Activated CD8-positive, alpha-beta T cell treated with anti-CD3 and anti-CD28 coated beads for 36 hours (primary cell): ENCODE measurements around the gene MED31. TPM values are rescaled to one million over a fixed set of nuclear protein-coding genes. Genes with fewer than 3 reads are reported as not detected.
"Not testable (repeated sequence)": the region's sequence is repeated elsewhere in the genome, so short reads cannot be mapped to it uniquely, and the experiment has no call there.

Experiments
- ATAC-seq: fragments of 200-7000 bp; cut with Tn5 transposase; one replicate; pipeline ENCODE4 v1.10.0; 2021; ENCODE audit warnings: mild to moderate bottlenecking, moderate library complexity
- CTCF ChIA-PET: fragments of 350-600 bp; sonication (Branson Sonifier 250); formaldehyde crosslinking; loops from one replicate; lab custom pipeline; 2021; ENCODE audit warnings: antibody characterized with exemption; lab: Charles Lee
- POLR2A ChIA-PET: fragments of 350-600 bp; sonication (Branson Sonifier 250); formaldehyde crosslinking; loops from one replicate; lab custom pipeline; 2021; ENCODE audit warnings: antibody characterized with exemption; lab: Charles Lee
- DNase-seq: peaks from one replicate; pipeline ENCODE4 v3.0.0-alpha.2; 2020
- H3K27ac Mint-ChIP-seq: one replicate; pipeline ENCODE4 v1.8.0; 2021; ENCODE audit warnings: mild to moderate bottlenecking, mixed read lengths
- H3K27me3 Mint-ChIP-seq: one replicate; pipeline ENCODE4 v1.8.0; 2021; ENCODE audit warnings: mixed read lengths
- H3K36me3 Mint-ChIP-seq: one replicate; pipeline ENCODE4 v1.8.0; 2021; ENCODE audit warnings: low read depth, mixed read lengths
- H3K4me1 Mint-ChIP-seq: one replicate; pipeline ENCODE4 v1.8.0; 2021; ENCODE audit warnings: low read depth, mixed read lengths
- H3K4me3 Mint-ChIP-seq: one replicate; pipeline ENCODE4 v1.8.0; 2021; ENCODE audit warnings: mild to moderate bottlenecking, moderate library complexity, mixed read lengths
- H3K9me3 Mint-ChIP-seq: one replicate; pipeline ENCODE4 v1.8.0; 2021; ENCODE audit warnings: mixed read lengths
- CTCF ChIP-seq: fragments of 200-600 bp; IDR thresholded peaks from one replicate; pipeline ENCODE4 v1.8.0; 2022; ENCODE audit warnings: antibody characterized with exemption, mild to moderate bottlenecking
- intact Hi-C: fragments of 100-400 bp; cut with micrococcal nuclease; formaldehyde crosslinking; loops from one replicate; pipeline ENCODE4 v1.10.0; 2022
- total RNA-seq, 2 experiments: library from RNA; stranded (reverse); gene quantifications; one replicate each; pipeline ENCODE4 v1.2.3, GENCODE V29; 2021

MED31 gene
- total RNA-seq, 2 experiments from 2014 or later = 21.0 to 24.4 TPM

DNA sequence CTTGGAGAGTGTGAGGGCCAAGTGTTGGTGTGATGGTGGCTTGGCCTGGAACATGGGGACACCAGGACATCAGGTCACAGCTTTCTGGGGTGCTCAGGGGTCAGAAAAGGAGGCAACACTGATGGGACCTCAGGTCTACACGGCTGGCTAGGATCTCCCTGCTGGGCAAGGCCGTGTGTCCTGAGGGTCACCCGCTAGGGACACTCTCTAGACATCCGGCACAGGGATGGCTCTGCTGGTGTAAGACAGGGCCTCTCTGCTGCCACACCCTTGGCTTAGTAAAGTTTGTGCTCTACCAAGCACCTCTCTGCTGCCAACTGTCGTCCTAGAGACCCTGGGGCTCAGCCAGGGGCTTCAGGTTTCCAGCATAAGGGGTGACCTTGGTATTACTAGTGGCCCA is 45.5 kb upstream of the MED31 start:
- Mint-ChIP-seq H3K9me3 (no peaks in the 10 kb centered on the region), H3K27me3 (peaks cover 4% of the 10 kb centered on the region), H3K4me3 (no peak overlapping the region), H3K27ac (no peak overlapping the region), H3K4me1 (no peaks in the 10 kb centered on the region), H3K36me3 (no peaks in the 10 kb centered on the region)
- intact Hi-C loops = no loop called here
- ATAC-seq = no peak
- POLR2A ChIA-PET = interaction anchor here (0.8 kb wide), 1 partner anchor 64 kb away, joined by 3 read pairs; no protein-coding TSS in a partner anchor
- CTCF ChIA-PET = no interaction called here
- no peak for TF ChIP-seq CTCF
- no peak for DNase-seq

DNA sequence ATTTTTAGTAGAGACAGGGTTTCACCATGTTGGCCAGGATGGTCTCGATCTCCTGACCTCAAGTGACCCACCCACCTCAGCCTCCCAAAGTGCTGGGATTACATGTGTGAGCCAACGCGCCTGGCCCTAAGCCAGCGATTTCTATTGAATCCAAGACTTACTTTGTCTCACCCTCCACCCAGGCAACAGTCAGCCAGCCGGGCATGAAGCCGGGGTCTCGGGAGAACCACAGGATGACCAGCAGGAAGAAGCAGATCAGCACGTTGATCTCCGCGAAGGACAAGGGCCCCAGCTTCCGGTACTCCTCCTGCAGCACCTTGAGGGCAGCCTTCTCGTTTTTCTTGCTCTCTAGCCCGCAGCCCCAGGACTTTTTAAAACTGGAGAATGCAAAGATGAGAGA is 44.2 kb upstream of the MED31 start:
- no peak for ATAC-seq
- TF ChIP-seq CTCF = no peak
- Mint-ChIP-seq H3K4me3 (no peak overlapping the region), H3K27me3 (peaks cover 6% of the 10 kb centered on the region), H3K4me1 (no peaks in the 10 kb centered on the region), H3K9me3 (no peaks in the 10 kb centered on the region), H3K27ac (no peak overlapping the region), H3K36me3 (no peaks in the 10 kb centered on the region)
- ChIA-PET POLR2A (no interaction called here), CTCF (no interaction called here)
- no peak for DNase-seq
- intact Hi-C loops = no loop called here

- no peak overlapping the region for H3K27ac Mint-ChIP-seq
- H3K27me3 Mint-ChIP-seq = peaks cover 8% of the 10 kb centered on the region
- no peak for ATAC-seq
- H3K9me3 Mint-ChIP-seq = no peaks in the 10 kb centered on the region
- no peaks in the 10 kb centered on the region for H3K4me1 Mint-ChIP-seq
- POLR2A ChIA-PET = no interaction called here
- H3K36me3 Mint-ChIP-seq = no peaks in the 10 kb centered on the region
- intact Hi-C loops = no loop called here
- DNase-seq = no peak
- no peak for TF ChIP-seq CTCF
- no peak overlapping the region for H3K4me3 Mint-ChIP-seq
- CTCF ChIA-PET = no interaction called here
These were observed 43.6 kb upstream of the MED31 start for GRCh38 chr17:6695051-6695450.

DNA sequence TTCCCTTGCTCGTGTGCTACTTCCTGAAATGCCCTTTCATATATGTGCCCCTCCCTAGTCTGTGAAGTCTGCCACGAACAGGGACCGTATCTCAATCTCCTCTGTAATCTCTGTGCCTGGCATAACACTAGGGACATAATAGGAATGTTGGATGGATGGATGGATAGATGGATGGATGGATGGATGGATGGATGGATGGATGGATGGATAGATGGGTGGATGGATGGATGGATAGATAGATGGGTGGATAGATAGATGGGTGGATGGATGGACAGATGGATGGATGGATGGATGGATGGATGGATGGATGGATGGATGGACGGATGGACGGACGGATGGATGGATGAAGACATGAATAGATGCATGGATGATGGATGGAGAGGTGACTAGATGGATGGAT is 40.6 kb upstream of the MED31 start:
- H3K4me1 Mint-ChIP-seq, H3K27ac Mint-ChIP-seq, ATAC-seq, H3K4me3 Mint-ChIP-seq, H3K9me3 Mint-ChIP-seq, DNase-seq, H3K36me3 Mint-ChIP-seq, intact Hi-C loops, POLR2A ChIA-PET: not testable (repeated sequence)
- peaks cover 11% of the 10 kb centered on the region for H3K27me3 Mint-ChIP-seq
- CTCF ChIA-PET = interaction anchor here (0.9 to 1.1 kb wide), 2 partner anchors 10 to 28 kb away, joined by 3 read pairs; no protein-coding TSS in a partner anchor

GRCh38 chr17:6691546-6691945 is 40.1 kb upstream of the MED31 start:
- DNase-seq = no peak
- H3K4me1 Mint-ChIP-seq = no peaks in the 10 kb centered on the region
- intact Hi-C loops = no loop called here
- peaks cover 11% of the 10 kb centered on the region for H3K27me3 Mint-ChIP-seq
- no peak for ATAC-seq
- H3K27ac Mint-ChIP-seq = no peak overlapping the region
- no peak for TF ChIP-seq CTCF
- ChIA-PET CTCF (interaction anchor here (0.9 to 1.1 kb wide), 2 partner anchors 10 to 28 kb away, joined by 3 read pairs; no protein-coding TSS in a partner anchor), POLR2A (no interaction called here)
- no peaks in the 10 kb centered on the region for H3K36me3 Mint-ChIP-seq
- H3K9me3 Mint-ChIP-seq = no peaks in the 10 kb centered on the region
- H3K4me3 Mint-ChIP-seq = no peak overlapping the region

- CTCF ChIA-PET = interaction anchor here (1.1 kb wide), 1 partner anchor 29 kb away, joined by 3 read pairs; no protein-coding TSS in a partner anchor
- no peak overlapping the region for H3K4me3 Mint-ChIP-seq
- H3K4me1 Mint-ChIP-seq = no peaks in the 10 kb centered on the region
- no peaks in the 10 kb centered on the region for H3K9me3 Mint-ChIP-seq
- peaks cover 11% of the 10 kb centered on the region for H3K27me3 Mint-ChIP-seq
- ATAC-seq (no peak), DNase-seq (no peak)
- intact Hi-C loops = no loop called here
- no peaks in the 10 kb centered on the region for H3K36me3 Mint-ChIP-seq
- no peak for TF ChIP-seq CTCF
- POLR2A ChIA-PET = no interaction called here
- no peak overlapping the region for H3K27ac Mint-ChIP-seq
These were observed 39.2 kb upstream of the MED31 start for GRCh38 chr17:6690641-6691040.
